HepG2 (cell line): Measurements from ENCODE around the gene TANGO2. TPM values are rescaled to one million over a fixed set of nuclear protein-coding genes. Genes with fewer than 3 reads are reported as not detected.
A peak's percentile ranks its signal among the peaks of the same experiment; 100 is the strongest.

ENCODE experiments used
- ATAC-seq: fragments of 200-7000 bp; cut with Tn5 transposase; 3 replicates; pipeline ENCODE4 v1.9.1; 2020; ENCODE audit warnings: mild to moderate bottlenecking, moderate library complexity
- BruUV-seq: library from RNA; stranded (reverse); fragments of 400-500 nt; replicated peaks from 2 replicates; lab custom pipeline; 2021; lab: Mats Ljungman, UMichigan
- CTCF ChIA-PET: fragments of 300-600 bp; formaldehyde crosslinking; extraction: SDS; loops from one replicate; lab custom pipeline; 2021; ENCODE audit warnings: low total read pairs, inconsistent platforms, low intra/inter-chr PET ratio; lab: Yijun Ruan, JAX
- POLR2A ChIA-PET: fragments of 350-600 bp; sonication (Branson Sonifier 250); formaldehyde crosslinking; loops from one replicate; lab custom pipeline; 2020; ENCODE audit warnings: antibody characterized with exemption, inconsistent platforms; lab: Yijun Ruan, JAX
- DNase-seq: peaks from one replicate; pipeline ENCODE4 v3.0.0-alpha.2; 2015; ENCODE audit warnings: low spot score
- FAIRE-seq: peaks from 3 replicates; lab custom pipeline; 2011; peaks lifted over from hg19 to GRCh38; lab: Jason Lieb, UNC
- H2AFZ ChIP-seq: one replicate; pipeline ENCODE4 v1.6.1; 2011; ENCODE audit warnings: low read length, inconsistent platforms
- H3K27ac ChIP-seq: fragments of 300-600 bp; 3 replicates; pipeline ENCODE4 v1.8.0; 2011; ENCODE audit warnings: mixed run types, mild to moderate bottlenecking, mixed read lengths, low read length, inconsistent platforms; ENCODE audit not compliant: insufficient read depth; ENCODE audit errors: extremely low read length
- H3K27me3 ChIP-seq, 2 experiments: fragments of 200-600 bp in 1 of 2; 2 replicates in 1 of 2; 3 replicates in 1 of 2; pipeline versions ENCODE4 v1.6.0 to v1.8.0; 2011; ENCODE audit warnings: low read length in 2 of 2, mild to moderate bottlenecking in 2 of 2, moderate library complexity in 2 of 2, inconsistent platforms in 1 of 2; ENCODE audit not compliant: insufficient read depth in 2 of 2, control insufficient read depth in 1 of 2
- H3K36me3 ChIP-seq, 2 experiments: fragments of 200-600 bp in 1 of 2; replicated peaks in 1 of 2; 2 replicates in 1 of 2; 3 replicates in 1 of 2; pipeline versions ENCODE4 v1.5.1 to v1.8.0; 2011; ENCODE audit warnings: low read length in 2 of 2, inconsistent platforms in 1 of 2; ENCODE audit not compliant: insufficient read depth in 2 of 2, control insufficient read depth in 1 of 2
- H3K4me1 ChIP-seq: 2 replicates; pipeline ENCODE4 v1.5.1; 2012; ENCODE audit warnings: low read length, inconsistent platforms; ENCODE audit not compliant: insufficient read depth
- H3K4me2 ChIP-seq: 2 replicates; pipeline ENCODE4 v1.6.0; 2011; ENCODE audit warnings: low read depth, low read length, inconsistent platforms
- H3K4me3 ChIP-seq, 3 experiments: fragments of 200-600 bp in 1 of 3; sonication (generic), shearing (Covaris generic) in 1 of 3; replicated peaks in 1 of 3; 2 replicates each; pipeline ENCODE4 v1.5.1; 2011 to 2016; ENCODE audit warnings: low read length in 3 of 3, inconsistent platforms in 2 of 3, low read depth in 2 of 3, mild to moderate bottlenecking in 2 of 3, control low read depth in 1 of 3, mixed read lengths in 1 of 3; ENCODE audit not compliant: insufficient read depth in 1 of 3
- H3K79me2 ChIP-seq: one replicate; pipeline ENCODE4 v1.6.1; 2011; ENCODE audit warnings: low read length, inconsistent platforms; ENCODE audit not compliant: insufficient read depth
- H3K9ac ChIP-seq: 2 replicates; pipeline ENCODE4 v1.6.0; 2011; ENCODE audit warnings: mild to moderate bottlenecking, low read depth, low read length, inconsistent platforms; ENCODE audit not compliant: insufficient read depth
- H3K9me3 ChIP-seq: 2 replicates; pipeline ENCODE4 v1.5.1; 2012; ENCODE audit warnings: mild to moderate bottlenecking, low read length
- H4K20me1 ChIP-seq: 2 replicates; pipeline ENCODE4 v1.6.0; 2011; ENCODE audit warnings: inconsistent platforms, mild to moderate bottlenecking, low read length, moderate library complexity; ENCODE audit not compliant: insufficient read depth
- DBP ChIP-seq: sonication (generic); formaldehyde crosslinking; IDR thresholded peaks from 2 replicates; pipeline ENCODE4 v1.4.0; 2020; ENCODE audit warnings: missing genetic modification reagents; ENCODE audit errors: not compliant biosample characterization
- EP300 ChIP-seq, 3 experiments: sonication (generic) in 1 of 3; formaldehyde crosslinking in 1 of 3; IDR thresholded peaks; 2 replicates each; pipeline versions ENCODE4 v1.5.1 to v1.6.1; 2011 to 2020; ENCODE audit warnings: low read depth in 2 of 3, low read length in 2 of 3, borderline replicate concordance in 1 of 3, improper control_type of control experiment in 1 of 3, mild to moderate bottlenecking in 1 of 3, missing genetic modification reagents in 1 of 3, moderate library complexity in 1 of 3
- MTA1 ChIP-seq: sonication (generic); formaldehyde crosslinking; IDR thresholded peaks from 2 replicates; pipeline ENCODE4 v1.4.0; 2020; ENCODE audit warnings: missing genetic modification reagents, mild to moderate bottlenecking, borderline replicate concordance
- NFYB ChIP-seq: sonication (generic); formaldehyde crosslinking; IDR thresholded peaks from 2 replicates; pipeline ENCODE4 v1.4.0; 2020; ENCODE audit warnings: missing genetic modification reagents
- NR2C2 ChIP-seq: sonication (generic); formaldehyde crosslinking; IDR thresholded peaks from 2 replicates; pipeline ENCODE4 v1.4.0; 2020; ENCODE audit warnings: missing genetic modification reagents, mild to moderate bottlenecking, moderate library complexity, borderline replicate concordance
- RFX5 ChIP-seq: IDR thresholded peaks from 2 replicates; pipeline ENCODE4 v1.6.1; 2011; ENCODE audit warnings: low read depth, low read length, improper control_type of control experiment
- SMC3 ChIP-seq: IDR thresholded peaks from 2 replicates; pipeline ENCODE4 v1.6.1; 2011; ENCODE audit warnings: low read length, improper control_type of control experiment
- XRCC5 ChIP-seq: fragments of 200-400 bp; formaldehyde crosslinking; optimal IDR thresholded peaks from 2 replicates; pipeline ENCODE3; 2017; ENCODE audit warnings: mild to moderate bottlenecking, low read length
- ZFP36 ChIP-seq: fragments of 150-350 bp; IDR thresholded peaks from 2 replicates; pipeline ENCODE4 v1.6.1; 2018; ENCODE audit warnings: borderline replicate concordance, low read length, low read depth; ENCODE audit not compliant: partially characterized antibody
- ZNF484 ChIP-seq: sonication (generic); formaldehyde crosslinking; IDR thresholded peaks from 2 replicates; pipeline ENCODE4 v1.5.1; 2020; ENCODE audit warnings: mild to moderate bottlenecking, low read depth, missing genetic modification reagents, borderline replicate concordance
- WGBS: methylation state at CpG from one replicate; pipeline ENCODE4 v1.1.6; 2017; ENCODE audit warnings: low lambda C conversion rate; 5-methylcytosine and 5-hydroxymethylcytosine counted together
- in situ Hi-C: cut with HindIII; loops from 2 replicates; pipeline ENCODE4 v1.10.0; 2017; ENCODE audit warnings: low pct_unique_long_range_greater_than_20kb; ENCODE audit not compliant: extremely low pct_ligation_motif_present
- intact Hi-C: fragments of 100-400 bp; cut with micrococcal nuclease; formaldehyde crosslinking; loops from one replicate; pipeline ENCODE4 v1.10.0; 2022; ENCODE audit not compliant: unreplicated experiment
- polyA plus RNA-seq, 8 experiments: library from polyadenylated mRNA; depleted of rRNA in 3 of 8; stranded (reverse) in 7 of 8; unstranded in 1 of 8; fragments of >200 nt; fragmentation: Illumina TruSeq in 4 of 8; extraction: Trizol in 4 of 8; gene quantifications; 2 replicates each; pipeline versions ENCODE4 v1.2.1 to v1.2.3, GENCODE V29; 2011 to 2016; ENCODE audit warnings: low read depth in 4 of 8, missing spikeins in 1 of 8, mixed read lengths in 1 of 8; ENCODE audit not compliant: insufficient read depth in 1 of 8
- total RNA-seq, 5 experiments: library from RNA; depleted of rRNA; stranded (reverse); fragments of >200 nt; fragmentation: Illumina TruSeq; extraction: Trizol; gene quantifications; 2 replicates each; pipeline ENCODE4 v1.2.3, GENCODE V29; 2016; ENCODE audit warnings: low read depth in 1 of 5
- TF ChIP-seq, protein P1 (sequence below): sonication (generic); formaldehyde crosslinking; IDR thresholded peaks from 2 replicates; pipeline ENCODE4 v1.5.0; 2020; ENCODE audit warnings: mild to moderate bottlenecking, missing genetic modification reagents
- TF ChIP-seq, protein P2 (sequence below): sonication (generic); formaldehyde crosslinking; IDR thresholded peaks from 2 replicates; pipeline ENCODE4 v1.5.0; 2020; ENCODE audit warnings: missing genetic modification reagents
- TF ChIP-seq, protein P3 (sequence below): sonication (generic); formaldehyde crosslinking; IDR thresholded peaks from 2 replicates; pipeline ENCODE4 v1.4.0; 2020; ENCODE audit warnings: missing genetic modification reagents
- TF ChIP-seq, protein P4 (sequence below): sonication (generic); formaldehyde crosslinking; IDR thresholded peaks from 2 replicates; pipeline ENCODE4 v1.8.1; 2023; ENCODE audit warnings: mild to moderate bottlenecking, missing genetic modification reagents

TANGO2 gene
- total and polyA plus RNA-seq, 2 of the 13 experiments (the other 11 are each of a cell fraction or from before 2014, with no cell fraction given), result 12.9 to 14.8 TPM

DNA sequence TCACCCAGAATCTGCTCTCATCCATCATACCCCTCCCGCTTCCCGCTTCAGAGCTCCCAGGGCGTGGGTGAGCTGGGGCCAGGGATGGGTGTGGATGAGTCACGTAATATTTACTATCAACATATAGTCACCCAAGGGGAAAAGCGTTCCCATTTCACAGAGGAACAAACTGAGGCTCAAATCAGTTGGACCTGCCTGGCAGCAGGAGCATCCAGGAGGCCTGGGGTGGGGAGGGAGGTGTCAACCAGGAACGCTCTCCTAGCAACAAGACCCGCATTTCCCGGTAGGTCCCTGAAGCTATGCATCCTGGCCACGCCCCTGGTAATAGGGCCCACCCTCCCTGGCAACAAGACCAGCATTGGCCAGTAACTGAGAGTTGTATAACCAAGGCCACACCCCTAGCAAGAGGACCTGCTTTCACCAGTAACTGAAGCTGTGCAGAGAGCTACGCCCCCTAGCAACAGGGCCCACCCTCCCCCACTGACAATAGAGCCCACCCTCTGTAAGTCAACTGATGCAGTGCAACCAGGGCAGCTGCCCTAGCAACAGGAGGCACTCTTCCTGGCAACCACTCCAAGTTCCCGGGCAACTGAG lies 46.5 kb upstream of the TANGO2 start:
- no peak overlapping the region for H3K4me2 ChIP-seq
- ATAC-seq, result peak; percentile 14
- intact Hi-C loops, result no loop called here
- peaks cover 4 to 8% of the 10 kb centered on the region in 2 experiments; a peak in 2 of 5 replicates for H3K36me3 ChIP-seq
- ChIA-PET CTCF (no interaction called here), POLR2A (interaction anchor here (1.5 kb wide), 1 partner anchor 12 kb away, joined by 5 read pairs; no protein-coding TSS in a partner anchor)
- H4K20me1 ChIP-seq, result no peaks in the 10 kb centered on the region
- peak; percentile 75 for DNase-seq
- H3K27me3 ChIP-seq, result no peaks in the 10 kb centered on the region
- H3K4me1 ChIP-seq, result peaks cover 37% of the 10 kb centered on the region
- WGBS, result 93% methylated on average over 8 of the region's 11 CpGs
- no peaks in the 10 kb centered on the region for H3K79me2 ChIP-seq
- H3K4me3 ChIP-seq, result no peak overlapping the region
- no peak overlapping the region for H3K27ac ChIP-seq
- no TSS peak for BruUV-seq
- peak; percentile 8 for FAIRE-seq
- H2AFZ ChIP-seq, result no peak overlapping the region
- in situ Hi-C loops, result loop anchor here (5.0 kb wide), 1 partner anchor 38 kb away; no protein-coding TSS in a partner anchor
- H3K9me3 ChIP-seq, result no peaks in the 10 kb centered on the region
- no peak overlapping the region for H3K9ac ChIP-seq
- TF ChIP-seq ZFP36 (no peak), XRCC5 (peak; percentile 18), NFYB (peak; percentile 15; the same call in 1 of the 2 replicates), NR2C2 (no peak), SMC3 (no peak), ZNF484 (no peak), EP300 (IDR thresholded peaks at IDR 0.05; ENCODE audit: low read depth in 2 of 2, low read length in 2 of 2) (no peak), EP300 (CRISPR knock-in tag; IDR thresholded peaks at IDR 0.05; ENCODE audit: borderline replicate concordance) (no peak), RFX5 (peak; percentile 66; the same call in 1 of the 2 replicates), DBP (no peak), MTA1 (CRISPR knock-in tag) (0 out of 2 replicates have a peak, but pooled peaks have one; percentile 11)
- TF ChIP-seq, protein P1, sequence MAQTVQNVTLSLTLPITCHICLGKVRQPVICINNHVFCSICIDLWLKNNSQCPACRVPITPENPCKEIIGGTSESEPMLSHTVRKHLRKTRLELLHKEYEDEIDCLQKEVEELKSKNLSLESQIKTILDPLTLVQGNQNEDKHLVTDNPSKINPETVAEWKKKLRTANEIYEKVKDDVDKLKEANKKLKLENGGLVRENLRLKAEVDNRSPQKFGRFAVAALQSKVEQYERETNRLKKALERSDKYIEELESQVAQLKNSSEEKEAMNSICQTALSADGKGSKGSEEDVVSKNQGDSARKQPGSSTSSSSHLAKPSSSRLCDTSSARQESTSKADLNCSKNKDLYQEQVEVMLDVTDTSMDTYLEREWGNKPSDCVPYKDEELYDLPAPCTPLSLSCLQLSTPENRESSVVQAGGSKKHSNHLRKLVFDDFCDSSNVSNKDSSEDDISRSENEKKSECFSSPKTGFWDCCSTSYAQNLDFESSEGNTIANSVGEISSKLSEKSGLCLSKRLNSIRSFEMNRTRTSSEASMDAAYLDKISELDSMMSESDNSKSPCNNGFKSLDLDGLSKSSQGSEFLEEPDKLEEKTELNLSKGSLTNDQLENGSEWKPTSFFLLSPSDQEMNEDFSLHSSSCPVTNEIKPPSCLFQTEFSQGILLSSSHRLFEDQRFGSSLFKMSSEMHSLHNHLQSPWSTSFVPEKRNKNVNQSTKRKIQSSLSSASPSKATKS (CRISPR knock-in tag), result no peak
- TF ChIP-seq, protein P2, sequence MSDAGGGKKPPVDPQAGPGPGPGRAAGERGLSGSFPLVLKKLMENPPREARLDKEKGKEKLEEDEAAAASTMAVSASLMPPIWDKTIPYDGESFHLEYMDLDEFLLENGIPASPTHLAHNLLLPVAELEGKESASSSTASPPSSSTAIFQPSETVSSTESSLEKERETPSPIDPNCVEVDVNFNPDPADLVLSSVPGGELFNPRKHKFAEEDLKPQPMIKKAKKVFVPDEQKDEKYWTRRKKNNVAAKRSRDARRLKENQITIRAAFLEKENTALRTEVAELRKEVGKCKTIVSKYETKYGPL, result no peak
- TF ChIP-seq, protein P3, sequence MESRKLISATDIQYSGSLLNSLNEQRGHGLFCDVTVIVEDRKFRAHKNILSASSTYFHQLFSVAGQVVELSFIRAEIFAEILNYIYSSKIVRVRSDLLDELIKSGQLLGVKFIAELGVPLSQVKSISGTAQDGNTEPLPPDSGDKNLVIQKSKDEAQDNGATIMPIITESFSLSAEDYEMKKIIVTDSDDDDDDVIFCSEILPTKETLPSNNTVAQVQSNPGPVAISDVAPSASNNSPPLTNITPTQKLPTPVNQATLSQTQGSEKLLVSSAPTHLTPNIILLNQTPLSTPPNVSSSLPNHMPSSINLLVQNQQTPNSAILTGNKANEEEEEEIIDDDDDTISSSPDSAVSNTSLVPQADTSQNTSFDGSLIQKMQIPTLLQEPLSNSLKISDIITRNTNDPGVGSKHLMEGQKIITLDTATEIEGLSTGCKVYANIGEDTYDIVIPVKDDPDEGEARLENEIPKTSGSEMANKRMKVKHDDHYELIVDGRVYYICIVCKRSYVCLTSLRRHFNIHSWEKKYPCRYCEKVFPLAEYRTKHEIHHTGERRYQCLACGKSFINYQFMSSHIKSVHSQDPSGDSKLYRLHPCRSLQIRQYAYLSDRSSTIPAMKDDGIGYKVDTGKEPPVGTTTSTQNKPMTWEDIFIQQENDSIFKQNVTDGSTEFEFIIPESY (CRISPR knock-in tag), result peak; percentile 45; the same call in 1 of the 2 replicates
- TF ChIP-seq, protein P4, sequence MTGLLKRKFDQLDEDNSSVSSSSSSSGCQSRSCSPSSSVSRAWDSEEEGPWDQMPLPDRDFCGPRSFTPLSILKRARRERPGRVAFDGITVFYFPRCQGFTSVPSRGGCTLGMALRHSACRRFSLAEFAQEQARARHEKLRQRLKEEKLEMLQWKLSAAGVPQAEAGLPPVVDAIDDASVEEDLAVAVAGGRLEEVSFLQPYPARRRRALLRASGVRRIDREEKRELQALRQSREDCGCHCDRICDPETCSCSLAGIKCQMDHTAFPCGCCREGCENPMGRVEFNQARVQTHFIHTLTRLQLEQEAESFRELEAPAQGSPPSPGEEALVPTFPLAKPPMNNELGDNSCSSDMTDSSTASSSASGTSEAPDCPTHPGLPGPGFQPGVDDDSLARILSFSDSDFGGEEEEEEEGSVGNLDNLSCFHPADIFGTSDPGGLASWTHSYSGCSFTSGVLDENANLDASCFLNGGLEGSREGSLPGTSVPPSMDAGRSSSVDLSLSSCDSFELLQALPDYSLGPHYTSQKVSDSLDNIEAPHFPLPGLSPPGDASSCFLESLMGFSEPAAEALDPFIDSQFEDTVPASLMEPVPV, result no peak
